Mesenteric fat pad (tissue), 1 donor: ENCODE results near the gene WASF1. TPM values are rescaled to one million over a fixed set of nuclear protein-coding genes. Genes with fewer than 3 reads are reported as not detected.
"Not testable (repeated sequence)": the region's sequence is repeated elsewhere in the genome, so short reads cannot be mapped to it uniquely, and the experiment has no call there.

Source experiments
- DNase-seq: peaks from one replicate; pipeline ENCODE4 v3.0.0-alpha.2; 2020; ENCODE audit warnings: low spot score
- total RNA-seq: library from RNA; stranded (reverse); fragmentation: NEBNext Ultra II Directional; extraction: Animal tissue kit (Norgen Biotek cat#: 25700); gene quantifications from one replicate; pipeline ENCODE4 v1.2.1, GENCODE V29; 2021
- donor health status: DM: yes; HTN: yes; CAD: no.

WASF1 gene
- total RNA-seq, 1 donor from 2014 or later: 9.4 TPM

GRCh38 chr6:110093981-110094380 is 85.5 kb downstream of the WASF1 start:
- DNase-seq: no peak

GRCh38 chr6:110090876-110091275 is 88.6 kb downstream of the WASF1 start:
- no peak for DNase-seq

- no peak for DNase-seq
Measured at GRCh38 chr6:110089323-110089722, 90.1 kb downstream of the WASF1 start.

GRCh38 chr6:110085285-110085684 is 94.2 kb downstream of the WASF1 start:
- no peak for DNase-seq

GRCh38 chr6:110083875-110084585 is 95.4 kb downstream of the WASF1 start:
- DNase-seq: no peak

GRCh38 chr6:110075406-110075805 is 104.1 kb downstream of the WASF1 start:
- DNase-seq: no peak

GRCh38 chr6:110073474-110073873 is 106.0 kb downstream of the WASF1 start:
- DNase-seq: not testable (repeated sequence)

- no peak for DNase-seq
Measured at GRCh38 chr6:110068592-110068967, 110.9 kb downstream of the WASF1 start.

- DNase-seq: no peak
Measured at GRCh38 chr6:110067837-110068591, 111.5 kb downstream of the WASF1 start.

- no peak for DNase-seq
Measured at GRCh38 chr6:110064744-110065524, 114.5 kb downstream of the WASF1 start.

- no peak for DNase-seq
Measured at GRCh38 chr6:110063594-110064263, 115.7 kb downstream of the WASF1 start.

GRCh38 chr6:110055387-110055735 is 124.1 kb downstream of the WASF1 start:
- no peak for DNase-seq

- no peak for DNase-seq
Measured at GRCh38 chr6:110054664-110055386, 124.6 kb downstream of the WASF1 start.

GRCh38 chr6:110053395-110054240 is 125.9 kb downstream of the WASF1 start:
- no peak for DNase-seq

GRCh38 chr6:110050440-110050813 is 129.0 kb downstream of the WASF1 start:
- no peak for DNase-seq

Other genes with a start within 250 kb of the WASF1 start
- not detected for gene GPR6, start 201.4 kb downstream of the WASF1 start, total RNA-seq
- 19.2 TPM for gene CDC40, start 757 bp upstream of the WASF1 start, total RNA-seq
- gene METTL24, start 178.7 kb upstream of the WASF1 start, total RNA-seq: 1.2 TPM
- gene DDO, start 235.9 kb upstream of the WASF1 start, total RNA-seq: 3.2 TPM